AG08395 (cell line): ENCODE results near the gene VARS1.
A peak's percentile ranks its signal among the peaks of the same experiment; 100 is the strongest.

Experiments
- DNase-seq: peaks from one replicate; pipeline ENCODE4 v3.0.0; 2012; ENCODE audit warnings: mixed read lengths, low spot score

Gene VARS1

DNA sequence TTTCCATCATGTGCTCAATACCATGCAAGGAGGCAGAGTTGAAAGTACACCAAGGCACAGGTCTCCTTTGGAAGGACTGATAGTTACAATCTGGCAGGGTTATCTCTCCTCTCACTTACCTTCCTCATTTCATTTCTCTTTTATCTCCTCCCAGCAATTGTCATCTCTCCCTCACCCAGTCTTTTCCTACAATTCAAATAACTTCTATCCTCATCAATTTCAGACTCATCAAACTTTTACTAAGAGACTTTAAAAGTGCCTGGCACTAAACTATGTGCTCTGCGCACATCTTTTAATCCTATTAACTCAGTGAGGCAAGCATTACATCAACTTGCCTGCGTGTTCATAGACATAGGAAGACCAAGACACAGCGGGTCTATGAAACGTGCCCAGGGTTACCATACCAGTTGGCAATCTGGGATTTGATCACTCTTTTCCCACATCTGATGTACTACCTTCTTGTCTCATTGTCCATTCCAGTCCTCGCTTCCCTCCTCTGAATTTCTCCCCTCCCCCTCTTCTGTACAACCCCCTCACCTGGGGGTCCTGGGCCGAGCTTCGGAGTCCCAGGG, 1.2 kb downstream of the VARS1 start:
- DNase-seq = peak; percentile 26

DNA sequence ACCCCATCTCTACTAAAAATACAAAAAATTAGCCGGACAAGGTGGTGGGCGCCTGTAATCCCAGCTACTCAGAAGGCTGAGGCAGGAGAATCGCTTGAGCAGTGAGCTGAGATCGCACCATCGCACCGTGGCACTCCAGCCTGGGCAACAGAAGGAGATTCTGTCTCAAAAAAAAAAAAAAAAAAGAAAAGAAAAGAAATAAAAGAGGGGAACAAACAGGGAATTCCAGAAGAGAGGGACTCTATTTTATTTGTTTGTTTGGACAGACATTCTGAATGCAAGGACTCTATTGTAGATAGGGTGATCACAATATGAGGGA, 1.7 kb downstream of the VARS1 start:
- DNase-seq = peak; percentile 1

DNA sequence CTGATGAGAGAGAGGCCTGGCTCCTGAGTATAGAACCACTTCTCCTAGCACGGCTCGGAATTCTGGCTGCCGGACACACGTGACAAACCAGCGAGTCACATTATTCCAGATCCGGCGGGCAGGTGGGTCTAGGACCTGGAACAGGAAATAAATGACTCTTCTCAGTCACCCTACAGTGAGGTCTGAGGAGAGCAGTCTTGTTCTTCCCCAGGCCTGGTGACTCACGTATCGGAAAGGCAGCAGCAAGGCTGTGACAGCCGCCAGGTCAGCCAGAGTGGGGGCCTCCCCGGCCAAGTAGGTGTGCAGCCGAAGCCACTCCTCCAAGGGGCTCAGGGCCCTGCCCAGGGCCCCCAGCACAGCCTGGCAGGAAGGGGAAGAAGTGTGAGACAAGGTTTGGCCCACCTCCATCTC, 2.8 kb downstream of the VARS1 start:
- peak; percentile 1 for DNase-seq

DNA sequence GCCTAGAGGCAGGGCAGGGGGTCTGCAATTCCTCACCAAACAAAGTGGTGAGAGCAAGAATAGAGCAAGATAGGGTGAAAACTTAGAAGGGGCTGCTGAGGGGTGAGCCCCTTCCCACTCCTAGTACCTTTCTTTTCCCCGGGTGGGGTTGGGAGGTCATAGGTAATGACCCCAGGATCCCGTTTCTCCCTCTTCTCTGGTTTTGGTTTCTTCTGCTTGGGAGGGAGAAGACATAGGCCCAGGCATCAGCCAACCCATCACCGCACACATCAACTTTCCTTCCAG, 3.5 kb downstream of the VARS1 start:
- no peak for DNase-seq

DNA sequence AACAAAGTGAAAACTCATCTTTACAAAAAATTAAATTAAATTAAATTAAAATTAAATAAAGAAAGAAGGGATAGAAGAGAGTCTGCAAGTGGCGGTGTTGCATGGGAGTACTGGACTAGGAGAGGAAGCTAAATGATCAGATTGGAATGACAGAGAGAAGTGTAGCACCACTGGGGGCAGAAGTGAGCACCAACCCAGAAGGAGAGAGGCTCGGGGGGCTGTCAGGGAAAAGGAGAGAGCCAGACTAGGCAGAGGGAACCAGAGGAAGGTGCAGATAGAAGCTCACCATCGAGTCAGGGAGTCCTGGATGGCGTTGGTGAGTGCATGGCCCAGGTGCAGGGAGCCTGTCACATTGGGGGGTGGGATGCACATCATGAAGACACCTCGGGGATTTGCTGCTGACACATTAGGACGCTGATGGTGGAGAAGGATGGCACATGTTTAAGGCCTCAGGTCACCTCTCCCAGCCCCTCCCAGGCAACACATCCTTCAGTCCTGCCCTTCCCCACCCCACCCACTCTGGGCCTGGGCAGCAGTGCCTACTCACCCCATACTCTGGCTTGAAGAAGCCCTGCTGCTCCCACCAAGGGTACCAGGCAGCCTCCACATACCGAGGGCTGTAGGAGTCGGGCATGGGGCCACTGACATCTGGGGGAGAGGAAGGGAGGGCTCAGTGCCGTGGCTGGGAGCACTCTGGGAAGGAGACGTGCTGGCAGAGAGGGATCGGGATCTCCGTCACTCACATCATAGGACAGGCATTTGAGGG, 4.0 kb downstream of the VARS1 start:
- DNase-seq = peak; percentile 82

DNA sequence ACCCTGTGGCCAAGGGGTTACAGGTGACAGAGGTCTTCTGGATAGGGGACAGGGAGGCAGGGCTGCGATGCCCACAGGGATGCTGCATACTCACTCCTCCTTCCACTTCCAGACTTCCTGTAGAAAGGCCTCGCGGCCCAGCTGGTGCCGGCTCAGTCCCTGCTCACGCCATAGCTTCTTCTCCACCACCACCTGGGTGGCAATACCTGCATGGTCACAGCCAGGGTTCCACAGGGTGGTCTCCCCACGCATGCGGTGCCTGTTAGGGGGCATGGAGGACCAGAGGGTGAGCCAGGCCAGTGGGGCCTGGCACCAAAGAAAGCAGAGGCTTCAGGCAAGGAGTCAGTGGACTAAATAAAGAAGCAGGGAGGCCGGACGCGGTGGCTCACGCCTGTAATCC, 10.1 kb downstream of the VARS1 start:
- no peak for DNase-seq

DNA sequence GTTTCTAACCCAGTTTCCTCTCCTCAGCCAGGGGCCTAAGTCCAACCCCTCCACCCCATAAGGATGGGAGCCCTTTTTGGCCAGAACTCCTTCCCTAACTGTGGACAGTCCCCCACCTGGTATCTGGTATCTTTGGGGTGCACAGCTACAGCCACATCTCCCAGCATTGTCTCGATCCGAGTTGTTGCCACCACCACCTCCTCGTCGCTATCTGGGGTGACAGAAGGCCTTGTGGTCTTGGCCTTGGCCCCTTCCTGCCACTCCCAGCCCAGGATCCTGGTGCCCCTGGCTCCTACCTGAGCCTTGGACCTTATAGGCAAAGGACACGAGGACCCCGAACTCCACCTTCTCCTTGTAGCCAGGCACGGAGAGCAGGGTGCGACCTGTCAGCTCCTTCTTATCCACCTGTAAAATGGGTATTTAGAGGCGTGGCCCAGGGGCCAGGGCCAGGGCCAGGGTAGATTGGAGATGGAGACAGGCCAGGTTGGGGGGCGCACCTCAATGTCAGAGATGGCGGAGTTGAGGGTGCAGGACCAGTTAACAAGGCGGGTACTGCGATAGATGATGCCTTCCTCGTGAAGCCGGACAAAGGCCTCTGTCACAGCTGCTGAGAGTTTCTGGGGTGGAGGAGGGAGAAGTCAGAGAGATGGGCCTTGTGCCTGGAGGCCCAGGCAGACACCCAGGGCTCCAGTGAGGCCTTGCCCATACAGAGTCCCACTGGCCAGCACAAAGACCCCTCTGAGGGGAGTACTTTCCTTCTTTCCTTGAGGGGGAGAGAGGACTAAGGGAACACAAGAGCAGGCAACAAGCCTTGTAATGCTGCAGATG, 11.2 kb downstream of the VARS1 start:
- no peak for DNase-seq

DNA sequence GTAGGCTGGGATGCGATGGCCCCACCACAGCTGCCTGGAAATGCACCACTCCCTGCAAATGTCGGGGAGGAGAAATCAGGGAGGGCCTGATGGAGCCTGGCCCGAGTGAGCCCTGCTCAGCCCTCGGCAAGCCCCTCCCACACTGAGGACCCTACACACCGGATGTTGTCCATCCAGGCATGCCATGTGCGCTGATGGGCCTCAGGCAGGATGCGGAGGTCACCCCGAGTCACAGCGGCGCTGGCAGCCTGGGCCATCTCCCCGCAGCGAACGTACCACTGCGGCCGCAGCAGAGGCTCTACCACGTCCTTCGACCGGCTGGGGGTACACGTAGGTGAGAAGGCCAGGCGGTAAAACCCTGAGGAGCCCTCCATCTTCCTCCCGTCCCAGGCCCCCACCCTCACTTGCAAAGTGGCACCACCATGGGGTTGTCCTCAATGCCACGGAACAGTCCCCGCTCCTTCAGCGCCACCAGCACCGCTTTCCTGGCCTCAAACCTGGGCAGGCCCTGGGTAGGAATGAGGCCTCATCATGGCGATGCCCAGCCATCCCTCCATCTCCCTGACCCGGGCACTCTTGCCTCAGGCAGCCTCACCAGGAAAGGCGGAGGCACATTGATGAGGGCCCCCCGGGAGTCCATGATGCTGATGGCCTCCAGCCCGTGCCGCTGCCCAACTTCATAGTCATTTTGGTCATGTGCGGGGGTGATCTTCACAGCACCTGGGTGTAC, 13.3 kb downstream of the VARS1 start:
- DNase-seq = no peak

DNA sequence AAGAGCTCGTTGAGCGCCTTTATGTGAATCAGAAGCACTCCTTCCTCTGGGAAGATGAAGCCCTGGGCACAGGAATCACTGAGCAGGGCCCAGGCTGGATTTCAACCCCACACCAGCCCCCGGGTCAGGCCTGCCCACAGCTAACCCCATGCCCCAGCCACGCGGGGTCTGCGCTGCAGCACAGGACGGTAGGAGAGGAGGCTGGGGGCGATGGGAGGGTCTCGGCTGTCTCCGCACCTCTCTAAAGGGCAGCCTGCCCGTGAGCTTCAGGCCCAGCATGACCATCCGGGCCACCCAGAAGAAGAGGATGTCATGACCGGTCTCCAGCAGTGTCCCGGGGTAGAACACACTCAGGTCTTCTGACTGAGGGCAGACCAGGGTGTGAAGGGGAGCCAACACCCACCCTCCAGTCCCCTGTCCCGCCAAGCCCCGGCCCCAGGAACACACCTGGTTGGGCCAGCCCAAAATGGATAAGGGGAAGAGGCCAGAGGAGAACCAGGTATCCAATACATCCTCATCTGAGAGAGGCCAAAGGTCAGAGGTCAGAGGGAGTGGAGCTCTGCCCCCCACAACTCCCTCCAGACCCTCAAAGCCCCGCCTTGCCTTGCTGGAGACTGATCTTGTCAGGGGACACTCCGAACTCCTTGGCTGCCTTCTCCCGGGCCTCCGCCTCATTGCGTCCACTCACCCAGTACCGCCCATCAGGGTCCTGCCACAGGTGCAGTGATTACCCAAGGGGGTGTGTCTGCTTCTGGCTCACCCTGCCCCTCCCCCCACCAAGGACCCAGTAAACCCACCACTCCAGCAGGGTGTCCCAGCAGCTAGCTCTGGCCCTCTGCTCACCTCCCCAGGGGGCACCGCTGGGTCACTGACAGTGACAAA, 14.1 kb downstream of the VARS1 start:
- no peak for DNase-seq

DNA sequence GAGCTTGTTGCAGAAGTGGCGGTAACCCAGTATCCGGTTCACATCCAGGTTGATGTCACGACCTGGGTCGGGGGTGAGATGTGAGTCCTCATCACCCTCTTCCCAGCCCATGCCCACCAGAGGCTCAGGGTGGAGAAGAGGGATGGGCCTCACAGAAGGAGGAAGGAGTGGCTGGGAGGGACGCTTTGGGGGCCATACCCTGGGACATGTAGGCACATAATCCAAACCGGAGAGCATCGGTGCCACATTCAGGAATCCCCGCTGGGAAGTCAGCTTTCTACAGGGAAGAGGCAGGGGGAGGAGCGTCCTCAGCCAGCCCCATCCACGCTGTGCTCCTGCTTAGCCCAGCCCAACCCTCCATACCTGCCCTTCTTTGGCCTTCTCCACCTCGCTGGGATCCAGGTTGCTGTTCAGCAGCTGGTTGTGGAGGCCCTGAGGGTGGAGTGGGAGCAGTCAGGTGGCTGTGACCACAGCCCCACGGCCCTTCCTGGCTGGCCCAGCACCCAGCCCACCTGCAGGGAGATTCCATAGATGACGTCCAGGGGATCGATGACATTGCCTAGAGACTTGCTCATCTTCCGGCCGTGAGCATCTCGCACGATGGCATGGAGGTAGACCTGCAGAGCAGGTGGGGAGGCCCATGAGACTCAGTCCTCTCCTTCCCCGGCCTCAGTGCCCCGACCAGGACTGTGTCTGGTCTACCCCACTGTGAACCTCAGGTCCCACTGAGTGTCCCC, 14.9 kb downstream of the VARS1 start:
- no peak for DNase-seq

DNA sequence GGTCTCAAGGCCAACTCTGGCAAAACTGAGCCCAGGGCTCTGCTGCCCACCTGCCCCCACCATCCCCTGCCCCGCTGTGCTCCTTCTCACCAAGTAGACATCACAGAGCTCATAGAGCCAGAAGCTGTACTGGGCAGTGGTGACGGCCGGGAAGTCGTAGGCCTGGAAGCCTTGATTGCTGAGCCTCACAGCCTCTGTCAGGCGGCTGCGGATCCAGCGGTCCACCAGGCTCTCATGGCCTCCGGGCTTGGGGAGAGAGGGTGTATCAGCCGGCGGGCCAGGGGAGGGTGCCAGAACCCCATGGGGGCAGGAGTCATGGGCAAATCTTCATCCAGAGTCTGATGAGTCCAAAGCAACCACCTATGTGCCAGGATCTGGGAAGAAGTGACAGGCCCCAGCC, 15.6 kb downstream of the VARS1 start:
- DNase-seq = no peak

DNA sequence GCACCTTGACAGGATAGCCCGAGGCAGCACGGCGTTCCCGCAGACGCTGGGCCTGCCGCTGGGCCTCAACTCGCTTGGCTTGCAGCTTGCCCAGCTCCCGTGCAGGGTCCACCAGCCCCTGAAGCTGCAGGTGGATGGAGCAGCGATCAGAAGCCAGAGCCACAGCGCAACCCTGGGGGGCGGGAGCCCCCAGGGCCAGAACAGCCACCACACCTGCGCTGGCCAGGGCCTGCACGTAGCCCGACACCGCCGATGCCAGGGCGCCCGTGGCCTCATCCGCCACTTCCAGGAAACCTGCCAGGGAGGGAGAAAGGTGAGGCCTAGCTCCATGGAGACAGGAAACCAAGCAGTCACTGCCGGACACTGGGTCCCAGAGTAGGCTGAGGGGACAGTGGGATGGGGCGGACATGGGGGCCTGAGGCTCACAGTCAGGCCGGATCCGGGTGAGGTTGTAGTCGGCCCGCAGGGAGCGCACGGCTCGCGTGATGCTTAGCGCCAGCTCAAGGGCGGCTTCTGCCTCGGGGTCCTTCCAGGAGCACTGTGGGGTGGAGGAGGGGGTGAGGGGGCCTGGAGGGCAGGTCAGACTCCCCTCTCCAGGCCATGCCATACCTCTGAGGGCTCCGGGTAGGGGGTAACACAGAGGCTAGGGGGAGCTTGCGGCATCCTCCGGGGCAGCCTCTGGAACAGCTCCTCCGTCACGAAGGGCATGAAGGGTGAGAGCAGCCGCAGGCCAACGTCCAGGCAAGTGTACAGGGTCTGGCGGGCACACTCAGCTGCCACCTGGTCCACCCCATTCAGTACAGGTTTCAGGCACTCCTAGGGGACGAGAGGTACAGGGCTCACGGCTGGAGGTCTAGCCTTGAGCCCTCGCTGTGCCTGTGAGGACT, 16.3 kb downstream of the VARS1 start:
- DNase-seq = no peak

DNA sequence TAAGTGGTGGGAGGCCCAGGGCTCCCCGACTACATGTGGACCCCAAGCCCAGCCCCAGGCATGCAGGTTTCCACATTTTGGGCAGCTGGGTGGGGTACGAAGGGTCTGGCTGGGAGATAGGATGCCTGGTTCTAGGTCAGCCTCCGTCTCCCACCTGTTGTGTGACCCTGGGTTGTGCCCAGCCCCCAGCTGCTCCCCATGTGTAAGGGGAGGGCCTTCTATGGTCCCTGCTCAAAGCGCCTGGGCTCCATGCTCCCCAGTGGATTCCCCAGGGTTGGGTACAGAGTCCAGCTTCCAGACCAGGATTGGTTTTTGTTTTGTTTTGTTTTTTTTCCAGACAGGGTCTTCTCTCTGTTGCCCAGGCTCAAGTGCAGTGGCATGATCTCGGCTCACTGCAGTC, 17.4 kb downstream of the VARS1 start:
- no peak for DNase-seq

DNA sequence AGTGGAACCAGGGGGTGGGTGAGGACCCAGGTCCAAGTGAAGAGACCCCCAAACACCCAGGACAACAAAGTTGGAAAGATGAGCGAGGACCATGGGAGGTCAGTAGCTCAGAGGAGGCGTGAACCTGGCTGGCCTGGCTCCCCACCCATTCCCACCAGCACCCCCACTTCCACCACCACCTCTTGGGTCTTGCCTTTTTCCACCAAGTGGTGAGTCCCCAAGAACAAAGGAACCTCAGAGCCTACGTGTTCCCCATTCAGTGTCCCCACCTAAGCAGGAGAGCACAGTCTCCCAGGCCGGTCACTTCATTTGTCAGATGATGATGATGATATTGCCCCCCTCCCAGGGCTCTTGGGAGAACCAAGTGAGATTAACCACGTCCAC, 17.9 kb downstream of the VARS1 start:
- DNase-seq = no peak

DNA sequence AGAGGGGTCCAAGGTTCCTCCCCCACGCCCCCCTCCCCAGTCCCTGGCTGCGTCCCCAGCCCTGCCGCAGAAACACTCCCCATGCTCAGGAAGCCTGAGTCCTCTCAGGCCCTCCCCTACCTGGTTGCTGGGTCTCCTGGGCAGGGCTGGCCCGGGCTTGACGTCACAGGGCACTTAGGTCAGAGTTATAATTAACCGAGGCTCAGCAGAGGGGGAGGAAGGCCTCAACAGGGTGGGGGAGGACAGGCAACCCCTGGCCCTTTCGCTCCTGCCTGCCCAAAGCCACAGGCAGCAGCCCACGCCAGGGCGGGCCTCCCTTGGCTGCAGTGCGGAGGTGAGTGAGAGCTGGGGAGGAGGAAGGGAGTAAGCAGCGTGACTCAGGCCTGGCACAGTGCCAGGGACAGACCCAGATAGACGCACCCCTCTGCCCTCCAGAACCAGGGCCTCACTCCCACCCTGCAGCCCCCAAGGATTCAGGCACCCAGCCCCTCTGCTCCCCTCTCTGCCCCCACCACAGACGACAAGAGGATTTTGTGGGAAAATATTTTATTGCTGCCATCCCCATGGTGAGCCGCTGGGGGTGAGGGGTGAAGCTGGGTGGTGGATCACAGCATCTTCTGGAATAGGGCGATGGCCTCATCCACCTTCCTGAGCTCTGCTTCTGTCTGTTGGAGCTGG, 18.4 kb downstream of the VARS1 start, which contains the start of gene VWA7:
Gene VWA7 (minus strand): TSS at position 340 of the 678 bp plus-strand sequence. CDS start 549 bp downstream, outside the sequence.
- DNase-seq = peak; percentile 77

DNA sequence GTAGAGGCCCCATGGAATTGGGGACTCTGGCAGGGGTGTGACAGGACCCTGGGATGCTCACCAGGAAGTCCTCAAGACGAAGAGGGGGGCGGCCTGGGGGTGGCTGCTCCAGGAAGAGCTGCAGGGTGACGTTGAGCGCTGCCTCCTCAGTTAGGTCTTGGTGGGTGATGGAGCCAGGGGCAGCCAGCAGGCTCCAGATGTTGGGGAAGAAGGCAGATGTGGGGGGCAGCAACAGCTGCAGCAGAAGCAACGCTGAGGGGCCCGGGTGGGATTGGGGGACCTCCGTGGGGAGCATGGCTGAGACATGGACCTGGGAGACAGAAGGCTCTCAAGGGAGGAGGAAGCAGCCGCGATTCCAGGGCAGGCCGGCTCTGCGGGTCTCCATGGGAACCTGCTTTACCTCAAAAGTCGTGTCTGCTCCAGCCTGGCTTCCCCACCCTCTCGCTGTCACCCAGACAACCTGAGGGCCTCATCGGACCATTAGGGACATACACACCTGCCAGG, 19.0 kb downstream of the VARS1 start:
- no peak for DNase-seq

DNA sequence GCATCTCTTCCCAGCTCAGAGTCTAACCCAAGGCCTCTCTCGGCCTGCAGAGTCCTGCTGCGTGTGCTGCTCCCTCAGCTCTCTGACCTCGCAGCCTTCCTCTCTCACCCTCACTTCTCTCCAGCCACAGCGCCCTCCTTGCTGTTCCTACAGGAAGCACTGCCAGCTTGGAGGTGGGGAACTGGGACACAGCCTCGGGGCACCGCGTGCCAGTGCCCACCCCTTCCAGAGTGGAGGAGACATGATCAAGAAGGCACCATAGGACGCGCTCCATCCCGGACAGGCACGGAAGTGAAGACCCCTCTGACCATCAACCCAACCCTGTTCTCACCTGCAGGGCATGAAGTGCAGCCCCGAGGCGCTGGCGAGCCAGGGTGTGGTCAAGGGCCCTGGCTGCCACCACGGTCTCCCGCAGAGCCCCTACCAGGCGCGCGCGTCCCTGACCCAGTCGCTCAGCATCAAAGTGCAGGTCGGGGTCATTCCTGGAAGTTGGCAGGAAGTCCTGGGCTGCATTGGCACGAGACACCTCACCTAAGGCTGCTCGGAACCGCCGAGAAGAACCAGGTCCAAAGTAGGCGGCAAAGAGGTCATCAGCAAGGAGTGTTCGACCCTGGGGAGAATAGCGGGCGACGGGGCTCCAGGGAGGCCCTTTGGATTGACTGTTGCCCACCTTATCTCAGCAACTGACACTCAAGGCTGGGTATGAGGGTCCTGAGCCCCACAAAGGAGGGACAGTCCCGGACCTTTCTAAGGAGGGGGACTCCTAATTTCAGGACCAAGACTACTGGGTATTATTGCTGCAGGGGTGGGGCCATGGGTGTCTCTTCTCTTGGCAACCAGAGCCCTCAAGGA, 19.7 kb downstream of the VARS1 start:
- no peak for DNase-seq

DNA sequence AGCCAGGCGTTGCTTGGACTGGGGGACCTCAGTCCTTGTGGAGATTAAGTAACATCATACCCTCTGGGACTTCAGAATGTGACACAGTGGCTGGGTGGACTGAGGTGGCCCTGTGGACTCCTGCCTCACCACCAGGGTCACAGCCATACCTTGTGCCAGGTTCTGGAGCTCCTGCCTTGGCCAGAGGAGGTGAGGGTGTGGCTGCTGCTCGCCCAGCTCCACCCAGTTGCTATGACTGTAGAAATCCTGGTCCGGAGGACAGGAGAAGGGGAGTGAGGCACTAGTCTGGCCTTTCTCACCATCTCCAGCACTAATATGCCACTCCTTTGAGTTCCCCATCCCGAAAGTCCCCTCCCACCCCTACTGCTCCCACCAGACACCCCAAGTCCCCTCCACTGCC, 20.4 kb downstream of the VARS1 start:
- no peak for DNase-seq
